22Rv1 (cell line): Measurements from ENCODE around the gene CDS1.

Source experiments
- CTCF ChIP-seq: fragments of 450-650 bp; IDR thresholded peaks from 2 replicates; pipeline ENCODE4 v1.5.1; 2017; ENCODE audit warnings: mild to moderate bottlenecking
- ZFX ChIP-seq: fragments of 450-650 bp; IDR thresholded peaks from 2 replicates; pipeline ENCODE4 v1.6.1; 2017; ENCODE audit warnings: antibody characterized with exemption, borderline replicate concordance

- TF ChIP-seq CTCF: no peak
- TF ChIP-seq ZFX: no peak
Measured at GRCh38 chr4:84684361-84684760, 101.4 kb downstream of the CDS1 start.
